HG02970 (cell line): ENCODE measurements around the gene FAM180A.
"Not testable (repeated sequence)": the region's sequence is repeated elsewhere in the genome, so short reads cannot be mapped to it uniquely, and the experiment has no call there.

Experiments used
- ATAC-seq: cut with Tn5 transposase; IDR thresholded peaks from one replicate; pipeline ENCODE4 v1.9.1; 2021; ENCODE audit warnings: mild to moderate bottlenecking, moderate library complexity, moderate number of reproducible peaks; ENCODE audit not compliant: unreplicated experiment, low FRiP score

FAM180A gene

DNA sequence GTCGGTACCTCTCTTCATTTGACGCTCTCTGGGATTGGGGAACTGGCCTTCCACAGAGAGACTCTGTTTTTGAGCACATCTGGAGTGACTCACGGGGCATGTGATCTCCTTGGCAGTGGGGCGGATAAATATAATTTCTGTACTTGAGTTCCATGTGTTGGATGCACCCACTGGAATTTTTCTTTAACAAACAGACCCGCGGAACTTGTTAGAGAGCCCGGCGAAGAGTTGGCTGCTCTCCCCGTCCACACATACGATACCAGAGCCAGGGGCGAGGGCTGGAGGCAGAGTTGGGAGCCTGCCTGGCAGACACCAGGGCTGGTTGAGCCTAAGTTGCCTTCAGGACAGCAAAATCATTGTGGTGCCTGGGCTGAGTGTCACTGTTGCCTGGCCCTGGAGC lies at the start of gene FAM180A:
FAM180A (minus strand) TSS at position 44 of the 400 bp plus-strand sequence. CDS start 233 bp downstream, outside the sequence.
- ATAC-seq, result no peak

DNA sequence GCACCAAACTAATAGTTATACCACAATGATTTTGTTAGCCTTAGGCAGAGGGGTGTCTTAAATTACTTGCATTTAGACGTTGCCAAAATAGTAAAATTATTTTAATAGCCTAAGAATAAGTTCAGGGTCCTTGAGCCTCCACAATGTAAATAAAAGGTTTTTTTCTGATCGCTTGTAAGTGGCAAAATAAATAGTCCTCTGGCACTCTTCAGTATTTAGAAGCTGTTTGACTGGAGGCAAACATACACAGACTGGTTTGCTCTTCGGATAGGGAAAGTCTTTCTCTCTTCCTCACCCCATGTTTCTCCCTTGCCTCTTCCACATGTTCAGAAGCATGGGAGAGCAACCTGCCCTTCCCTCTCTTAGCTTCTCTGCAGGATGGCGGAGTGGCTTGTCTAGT lies 49.5 kb upstream of the FAM180A start:
- no peak for ATAC-seq

DNA sequence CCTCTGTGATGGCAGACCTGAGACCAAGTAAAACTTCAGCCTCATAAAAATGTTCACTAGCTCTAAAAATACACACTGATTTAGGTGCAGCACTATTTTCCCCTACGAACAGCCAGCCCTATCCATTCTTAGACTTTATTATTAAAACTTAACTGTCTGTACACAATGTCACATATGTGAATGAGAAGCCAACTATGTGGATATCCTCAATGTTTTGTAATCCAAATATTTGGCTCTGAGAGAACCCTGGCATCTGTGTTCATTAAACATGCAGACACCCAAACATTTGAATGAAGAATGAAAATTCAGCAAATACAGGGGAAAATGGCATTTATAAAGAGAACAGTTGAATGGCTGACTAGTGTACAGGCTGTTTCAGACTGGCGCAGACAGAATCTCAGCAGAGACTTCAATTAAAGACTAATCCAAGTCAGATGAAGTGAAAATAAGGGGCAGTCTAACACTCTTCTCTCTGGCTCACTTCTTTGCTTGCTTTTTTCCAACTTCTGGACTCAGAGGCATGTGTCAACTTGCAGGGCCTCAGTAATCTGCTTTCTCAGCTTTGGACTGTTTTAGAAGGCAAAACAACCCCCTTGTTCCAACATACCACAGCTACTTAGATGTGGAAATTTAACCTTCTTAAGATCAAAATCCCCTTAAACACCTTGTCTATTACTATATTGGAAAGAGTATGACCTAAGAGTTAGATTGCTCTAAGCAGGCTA lies 47.4 kb upstream of the FAM180A start:
- ATAC-seq, result no peak

DNA sequence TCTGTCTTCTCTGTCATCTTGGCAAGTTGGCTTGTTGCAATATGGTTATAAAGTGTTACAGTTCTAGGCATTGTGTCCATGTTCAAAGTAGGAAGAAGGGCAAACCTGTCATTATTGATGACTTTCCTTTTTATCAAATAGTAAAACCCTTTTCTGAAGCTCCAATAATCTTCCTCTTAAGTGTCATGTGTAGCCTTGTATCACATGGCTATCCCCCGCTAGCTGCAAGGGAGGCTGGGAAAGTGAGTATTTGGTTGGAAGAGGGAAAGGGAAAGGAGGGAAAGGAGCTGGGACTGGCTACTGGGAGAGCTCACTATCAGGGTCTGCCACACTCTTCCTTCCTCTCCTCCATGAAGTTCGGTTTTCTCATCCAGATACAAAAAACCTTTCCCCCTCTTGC lies 45.2 kb upstream of the FAM180A start:
- ATAC-seq, result no peak

DNA sequence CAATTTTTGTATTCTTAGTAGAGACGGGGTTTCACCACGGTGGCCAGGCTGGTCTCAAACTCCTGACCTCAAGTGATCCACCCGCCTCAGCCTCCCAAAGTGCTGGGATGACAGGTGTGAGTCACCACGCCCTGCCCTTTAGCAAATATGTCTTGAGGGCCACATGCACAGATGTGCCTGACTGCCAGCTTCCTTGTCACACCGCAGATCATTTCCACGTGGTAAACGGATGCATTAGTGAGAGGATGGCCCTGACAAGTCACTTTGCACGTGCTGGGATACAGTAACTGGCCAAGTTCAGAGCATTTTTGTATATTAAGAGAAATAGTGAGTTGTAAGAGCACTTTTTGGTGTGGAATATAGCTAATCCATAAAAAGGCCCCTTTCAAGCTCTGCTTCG lies 44.3 kb upstream of the FAM180A start:
- no peak for ATAC-seq

DNA sequence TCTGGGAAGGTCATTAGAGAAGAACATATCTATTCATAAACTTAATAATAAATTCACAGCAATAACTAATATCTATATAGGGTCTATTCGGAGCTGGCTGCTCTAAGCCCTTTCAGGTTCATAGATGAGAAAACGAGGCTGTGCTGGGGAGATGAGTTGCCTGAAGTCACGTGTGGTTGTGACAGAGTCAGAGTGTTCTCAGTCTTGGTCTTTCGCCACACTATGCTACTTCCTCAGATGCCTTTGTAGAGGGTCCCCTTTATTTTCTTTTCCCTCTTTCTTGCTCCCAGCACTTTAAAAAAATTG lies 43.7 kb upstream of the FAM180A start:
- no peak for ATAC-seq

DNA sequence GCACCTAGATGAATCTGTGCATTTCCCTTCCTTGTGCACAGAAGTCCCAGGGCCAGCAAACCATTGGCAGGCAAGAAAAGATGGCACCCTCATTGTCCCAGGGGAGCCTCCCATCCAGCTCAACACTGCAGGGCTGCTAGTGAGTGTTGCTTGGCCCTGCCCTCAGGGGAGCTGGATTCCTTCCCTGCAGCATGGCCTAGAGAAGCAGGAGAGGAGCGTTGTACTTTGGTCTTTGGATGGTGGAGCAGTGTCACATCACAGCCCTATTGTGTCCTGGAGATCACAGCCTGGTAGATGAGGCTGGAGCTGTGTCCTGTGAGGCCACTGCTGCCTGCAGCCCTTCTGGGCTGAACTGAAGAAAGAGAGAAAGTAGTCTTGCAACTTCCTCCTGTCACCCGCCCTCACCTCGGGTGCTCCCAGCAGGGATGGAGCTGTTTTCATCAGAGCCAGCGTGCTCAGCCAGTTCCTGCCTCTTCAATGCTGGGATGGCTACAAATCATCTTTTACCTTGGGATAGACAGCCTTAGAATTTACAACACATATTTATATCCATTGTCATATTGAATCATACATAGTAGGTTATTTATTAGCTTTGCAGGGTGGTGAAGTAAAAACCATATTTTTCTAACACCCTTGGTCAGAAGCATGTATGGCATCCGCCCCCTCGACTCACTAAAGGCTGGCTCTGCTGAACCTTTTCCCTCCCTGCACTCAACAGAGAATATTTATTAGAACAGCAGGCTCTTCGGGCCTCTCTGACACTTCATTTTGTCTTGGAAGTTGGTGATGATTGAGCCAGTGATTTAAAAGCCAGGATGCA lies 43.1 kb upstream of the FAM180A start:
- no peak for ATAC-seq

DNA sequence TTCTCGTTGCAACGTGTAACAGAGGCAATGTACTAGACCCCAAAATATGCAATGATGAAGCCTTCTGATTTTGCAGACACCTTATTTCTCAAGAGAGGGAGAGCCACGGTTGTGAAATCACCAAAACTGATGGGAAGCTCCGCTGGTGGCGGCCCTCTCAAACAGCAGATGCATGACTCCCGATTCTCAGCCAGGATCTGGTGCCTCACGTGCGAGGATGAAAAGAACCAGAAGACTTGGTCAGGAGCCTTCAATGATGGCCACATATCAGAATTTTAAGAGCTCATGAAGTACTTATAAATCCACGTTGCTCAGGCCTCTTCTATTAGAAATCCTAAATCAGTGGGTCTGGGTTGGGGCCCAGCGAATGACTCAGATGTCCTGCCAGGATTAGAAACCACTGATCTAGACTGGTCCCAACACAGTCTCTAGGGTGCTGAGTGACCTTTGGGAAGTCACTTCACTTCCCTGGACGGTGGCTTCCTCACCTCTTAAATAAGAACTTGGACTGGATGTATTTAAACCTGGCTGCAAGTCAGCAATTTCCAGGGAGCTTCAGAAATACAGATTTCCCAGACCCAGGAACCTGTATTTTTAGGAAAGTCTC lies 41.9 kb upstream of the FAM180A start:
- no peak for ATAC-seq

DNA sequence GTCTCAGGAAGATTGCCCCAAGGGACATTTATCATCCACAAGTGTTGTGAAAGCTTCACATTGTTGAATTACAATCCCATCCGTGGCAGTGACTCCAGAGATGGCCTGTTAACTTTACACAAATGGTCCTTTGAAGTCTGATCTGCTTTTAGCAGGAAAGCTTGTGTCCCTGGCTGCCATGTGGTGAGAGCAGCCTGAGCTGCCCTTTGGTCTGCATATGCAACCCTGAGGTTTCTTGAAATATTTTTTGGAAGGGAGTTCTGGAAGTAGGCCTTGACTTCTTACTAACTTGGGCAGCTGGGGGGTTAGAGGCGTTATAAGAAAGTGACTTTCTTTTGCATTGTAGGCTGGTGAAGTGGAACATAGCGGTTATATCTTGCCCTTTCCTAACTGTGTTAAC lies 41.3 kb upstream of the FAM180A start:
- ATAC-seq, result no peak

DNA sequence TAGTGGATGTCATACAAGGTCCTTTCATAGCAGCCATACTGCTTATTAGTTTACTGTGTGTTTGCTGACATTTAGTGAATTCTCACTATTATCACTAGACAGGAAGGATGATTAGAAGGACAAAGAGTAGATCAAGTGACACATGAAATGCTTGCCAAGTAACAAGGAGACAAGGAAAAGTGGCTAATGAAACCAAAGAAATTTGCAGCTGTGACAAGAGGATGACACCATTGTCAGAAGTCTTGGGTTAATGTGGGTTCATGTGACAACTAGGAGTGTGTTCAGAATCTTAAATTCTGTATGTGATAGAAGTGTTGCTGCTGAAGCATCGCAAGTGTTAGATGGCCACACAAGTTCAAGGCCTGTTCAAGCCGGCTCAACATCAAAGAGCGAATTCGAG lies 40.8 kb upstream of the FAM180A start:
- no peak for ATAC-seq

DNA sequence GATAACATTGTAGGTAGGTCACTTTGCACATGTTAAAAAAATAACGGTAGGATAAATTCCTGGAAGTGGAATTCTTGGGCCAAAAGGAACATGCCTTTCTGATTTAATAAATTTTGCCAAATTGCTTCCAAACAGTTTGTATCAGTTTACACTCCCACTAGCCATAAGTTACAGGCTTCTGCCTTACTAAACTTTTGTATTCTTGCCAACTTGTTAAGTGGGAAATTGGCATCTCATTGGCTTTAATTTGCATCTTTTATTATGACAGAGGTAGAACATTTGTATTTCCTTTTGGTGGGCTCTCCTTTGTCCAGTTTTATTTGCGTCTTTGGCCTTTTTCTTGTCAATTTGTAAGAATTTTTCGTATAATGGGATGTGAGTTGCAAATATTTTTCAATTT lies 38.3 kb upstream of the FAM180A start:
- no peak for ATAC-seq

DNA sequence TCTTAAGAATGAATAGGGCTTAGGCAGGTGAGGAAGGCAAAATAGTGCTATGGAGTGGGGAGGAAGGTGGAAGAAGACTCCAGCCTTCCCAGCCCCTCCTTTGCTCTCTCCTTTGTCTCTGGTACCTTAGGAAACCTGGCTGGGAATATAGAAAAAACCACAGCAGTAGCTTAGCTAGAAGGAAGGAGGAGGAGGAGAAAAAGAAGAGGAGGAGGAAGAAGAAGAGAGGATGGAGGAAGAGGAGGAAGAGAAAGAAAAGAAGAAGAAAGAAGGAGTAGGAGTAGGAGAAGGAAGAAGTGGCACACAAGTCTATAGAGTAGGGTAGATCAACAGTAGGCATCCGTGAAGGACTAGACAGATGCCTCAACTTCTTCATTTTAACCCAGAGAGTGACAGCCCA lies 36.5 kb upstream of the FAM180A start:
- no peak for ATAC-seq

DNA sequence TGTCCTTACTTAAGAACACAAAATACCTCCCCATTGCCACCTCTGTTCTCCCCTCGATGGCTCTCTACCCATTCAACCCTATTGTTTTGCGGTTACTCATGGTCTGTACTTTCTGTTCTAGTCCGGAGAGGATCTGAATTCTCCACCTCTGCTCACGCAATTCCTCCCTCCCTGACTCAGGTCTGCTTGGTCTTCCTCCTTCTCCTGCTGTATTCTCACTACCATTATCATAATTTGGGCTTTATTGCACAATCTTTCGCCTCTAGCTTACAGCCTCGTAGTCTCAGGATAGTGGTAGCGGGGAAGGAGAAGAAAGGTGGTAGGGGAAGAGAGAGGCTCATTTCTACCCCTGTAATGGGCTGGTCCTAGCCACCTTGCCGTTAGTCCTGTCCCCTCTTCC lies 35.4 kb upstream of the FAM180A start:
- no peak for ATAC-seq

DNA sequence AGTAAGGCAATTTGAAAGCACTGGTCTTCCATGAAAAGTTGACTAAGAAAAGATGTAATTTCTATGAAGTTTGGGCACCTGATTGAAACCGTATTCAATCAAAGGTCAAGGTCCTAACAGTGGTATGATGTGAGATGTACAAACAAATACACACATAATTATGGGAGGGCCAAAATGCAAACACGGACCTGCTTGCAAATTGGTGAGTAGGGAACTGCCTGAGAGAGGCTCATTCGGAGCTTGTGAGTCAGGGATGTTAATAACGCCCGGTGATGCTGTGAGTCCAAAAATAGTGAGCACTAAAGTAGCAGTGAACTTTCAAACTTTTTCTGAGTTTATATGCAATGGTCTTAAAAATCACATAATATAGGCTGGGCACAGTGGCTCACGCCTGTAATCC lies 34.2 kb upstream of the FAM180A start:
- ATAC-seq, result no peak

DNA sequence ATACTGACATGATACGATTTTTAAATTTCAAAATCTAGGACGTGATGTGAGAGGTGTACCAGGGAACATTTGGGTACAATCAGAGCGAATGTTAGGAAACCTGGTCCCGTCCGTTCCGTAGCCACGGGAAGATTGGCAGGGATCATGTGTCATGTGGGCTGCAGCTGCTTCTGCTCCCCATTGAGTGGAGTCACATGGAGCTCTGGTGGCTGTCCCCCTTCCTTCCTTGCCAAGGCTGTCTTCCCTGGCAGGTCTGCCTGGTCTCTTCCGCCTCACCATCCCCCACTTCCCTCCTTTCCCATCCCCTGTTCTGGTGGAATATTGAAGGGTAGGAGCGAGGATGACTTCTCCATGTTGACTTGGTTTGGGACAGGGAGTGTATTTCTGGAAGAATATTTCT lies 33.8 kb upstream of the FAM180A start:
- no peak for ATAC-seq

DNA sequence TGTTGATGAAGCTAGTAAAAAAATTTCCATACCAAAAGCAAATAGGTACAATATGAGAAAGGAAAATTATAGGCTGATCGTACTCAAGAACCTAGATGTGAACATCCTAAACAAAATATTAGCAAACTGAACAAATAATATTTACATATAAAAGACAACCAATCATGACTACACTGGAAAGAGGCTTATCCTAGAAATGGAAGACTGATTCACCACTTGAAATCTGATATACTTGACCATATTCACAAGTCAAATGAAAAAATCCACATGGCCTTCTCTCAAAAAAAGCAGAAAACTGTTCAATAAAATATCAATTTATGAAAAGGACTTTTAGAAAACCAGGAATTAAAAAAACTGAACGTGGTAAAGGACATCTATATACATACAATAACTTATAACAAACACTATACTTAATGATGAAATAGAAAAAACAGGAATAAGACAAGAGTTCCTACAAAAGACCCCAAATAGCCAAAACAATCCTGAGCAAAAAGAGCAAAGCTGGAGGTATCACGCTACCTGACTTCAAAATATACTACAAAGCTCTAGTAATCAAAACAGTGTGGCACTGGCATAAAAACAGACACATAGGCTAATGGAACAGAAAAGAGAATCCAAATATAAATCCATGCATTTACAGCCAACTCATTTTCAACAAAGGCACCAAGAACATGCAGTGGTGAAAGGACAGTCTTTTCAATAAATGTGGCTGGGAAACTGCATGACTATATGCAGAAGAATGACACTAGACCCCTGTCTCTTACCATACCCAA lies 29.2 kb upstream of the FAM180A start:
- no peak for ATAC-seq

DNA sequence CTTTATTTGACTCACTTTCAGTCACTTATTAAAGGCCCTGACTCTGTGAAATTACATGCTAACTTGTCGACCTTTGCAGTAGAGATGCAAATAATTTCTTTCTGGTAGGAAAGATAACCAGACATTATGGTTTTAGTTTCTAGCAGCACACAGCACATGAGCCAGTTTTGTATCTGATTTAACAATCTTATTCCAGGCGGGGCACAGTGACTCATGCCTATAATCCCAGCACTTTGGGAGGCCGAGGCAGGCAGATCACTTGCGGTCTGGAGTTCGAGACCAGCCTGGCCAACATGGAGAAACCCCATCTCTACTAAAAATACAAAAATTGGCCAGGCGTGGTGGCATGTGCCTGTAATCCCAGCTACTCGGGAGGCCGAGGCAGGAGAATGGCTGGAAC lies 27.3 kb upstream of the FAM180A start:
- not testable (repeated sequence) for ATAC-seq

DNA sequence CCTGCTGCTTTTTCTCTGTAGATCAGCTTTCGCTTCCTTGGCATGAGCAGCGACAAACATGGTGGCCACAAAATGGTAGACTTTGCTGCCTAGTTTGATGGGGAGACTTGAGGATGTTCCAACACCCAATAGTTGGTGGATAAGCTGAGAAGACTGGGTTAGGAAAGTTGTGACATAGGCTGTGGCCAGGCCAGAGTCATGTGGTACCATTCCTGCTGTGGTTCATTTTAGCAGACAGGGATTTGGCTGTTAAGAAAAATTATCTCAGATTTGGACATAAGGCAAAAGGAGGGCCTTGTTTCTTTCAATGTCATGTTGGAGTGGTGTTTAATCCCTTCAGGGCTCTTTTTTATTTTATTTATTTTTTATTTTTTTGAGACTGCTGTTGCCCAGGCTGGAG lies 26.6 kb upstream of the FAM180A start:
- ATAC-seq, result no peak

DNA sequence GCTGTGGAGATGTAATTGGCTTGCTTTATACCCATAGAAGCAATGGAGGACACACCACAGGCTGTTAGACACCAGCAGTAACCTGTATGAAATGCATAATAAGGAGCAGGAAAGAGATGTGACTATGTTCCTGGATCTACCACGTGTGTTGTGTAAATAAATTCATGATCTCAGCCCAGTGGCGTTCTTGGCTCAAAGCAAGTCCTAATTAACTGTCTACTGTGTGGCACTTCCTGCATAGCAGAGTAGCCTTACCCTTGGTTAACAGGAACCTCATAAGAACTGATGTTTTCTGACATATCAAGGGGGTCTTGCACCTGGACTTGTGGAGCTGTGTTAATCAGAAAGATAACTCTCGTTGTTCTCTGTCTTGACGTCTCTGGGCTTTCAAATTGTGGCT lies 25.7 kb upstream of the FAM180A start:
- no peak for ATAC-seq

DNA sequence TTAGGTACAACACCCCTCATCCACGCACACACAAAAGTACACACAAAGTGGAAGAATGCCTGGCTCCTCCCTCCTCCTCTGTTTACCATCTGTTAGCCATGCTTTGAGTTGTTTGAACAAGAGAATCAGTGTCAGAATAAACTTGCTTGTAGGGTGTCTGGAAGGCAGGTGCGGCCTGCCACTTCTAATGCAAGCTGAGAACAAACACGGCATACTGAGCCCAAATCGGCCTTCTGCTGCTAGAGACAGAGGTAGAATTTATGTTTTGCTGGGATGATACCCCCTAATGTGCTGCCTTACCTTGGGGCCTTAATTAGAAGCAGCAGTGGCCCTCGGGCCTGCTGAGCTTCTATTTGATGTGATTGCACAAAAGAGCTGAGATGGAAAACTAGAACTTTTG lies 24.9 kb upstream of the FAM180A start:
- ATAC-seq, result no peak

DNA sequence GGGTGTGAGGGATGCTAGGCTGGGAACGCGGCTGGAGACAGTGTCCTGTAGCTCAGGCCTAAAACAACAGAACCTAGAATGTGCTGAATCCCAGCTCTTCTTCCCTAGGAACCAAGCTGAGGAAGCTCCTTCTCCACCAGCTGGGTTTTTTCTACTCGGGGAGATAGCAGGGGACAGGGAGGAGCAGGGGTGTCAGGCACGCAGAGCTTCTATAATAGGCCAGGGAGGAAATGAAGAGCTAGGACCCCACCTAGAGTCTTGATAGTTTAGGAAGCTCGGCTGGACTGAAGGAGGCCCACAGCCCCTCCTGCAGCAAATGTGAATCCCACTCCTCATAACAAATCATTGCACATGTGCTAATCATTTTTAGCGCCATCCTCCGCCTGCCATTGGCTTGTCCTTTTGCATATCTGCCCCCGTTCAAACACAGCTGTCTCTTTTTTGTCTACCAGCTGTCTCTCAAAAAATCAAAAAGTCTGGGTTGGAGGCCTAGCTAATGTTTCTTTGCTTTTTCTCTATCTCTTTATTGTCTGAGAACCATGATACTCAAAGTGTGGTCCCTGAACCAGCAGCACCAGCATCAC lies 24.1 kb upstream of the FAM180A start:
- ATAC-seq, result no peak
